ENCODE measurements around the gene ATP1A3.

The ATP1A3 gene

GRCh38 chr19:41936961-41937360 lies 57.1 kb downstream of the ATP1A3 start:
- no peak overlapping the region for H3K4me3 ChIP-seq (ENCODE audit: low read depth, low read length)
- no peak for DNase-seq (ENCODE audit: low read depth)

GRCh38 chr19:41936416-41936850 lies 57.6 kb downstream of the ATP1A3 start:
- no peak for TF ChIP-seq CTCF (IDR thresholded peaks at IDR 0.05; ENCODE audit: control insufficient read depth, extremely low read depth, insufficient read depth)
- no peak for DNase-seq (ENCODE audit: low read depth)

More at GRCh38 chr19:41936961-41937360, 57.1 kb downstream of the ATP1A3 start:
- no peak for TF ChIP-seq CTCF (IDR thresholded peaks at IDR 0.05; ENCODE audit: control insufficient read depth, extremely low read depth, insufficient read depth)

GRCh38 chr19:41935760-41936415 lies 58.1 kb downstream of the ATP1A3 start:
- H3K4me3 ChIP-seq (ENCODE audit: low read depth, low read length): no peak overlapping the region
- no peak for DNase-seq (ENCODE audit: low read depth)
- no peak for TF ChIP-seq CTCF (IDR thresholded peaks at IDR 0.05; ENCODE audit: control insufficient read depth, extremely low read depth, insufficient read depth)

More at GRCh38 chr19:41936416-41936850, 57.6 kb downstream of the ATP1A3 start:
- H3K4me3 ChIP-seq (ENCODE audit: low read depth, low read length): no peak overlapping the region

GRCh38 chr19:41934849-41935374 lies 59.1 kb downstream of the ATP1A3 start:
- TF ChIP-seq CTCF (IDR thresholded peaks at IDR 0.05; ENCODE audit: control insufficient read depth, extremely low read depth, insufficient read depth): peak; percentile 71
- no peak overlapping the region for H3K4me3 ChIP-seq (ENCODE audit: low read depth, low read length)
- DNase-seq (ENCODE audit: low read depth): no peak

GRCh38 chr19:41933693-41934426 lies 60.2 kb downstream of the ATP1A3 start:
- TF ChIP-seq CTCF (IDR thresholded peaks at IDR 0.05; ENCODE audit: control insufficient read depth, extremely low read depth, insufficient read depth): no peak
- DNase-seq (ENCODE audit: low read depth): no peak
- H3K4me3 ChIP-seq (ENCODE audit: low read depth, low read length): no peak overlapping the region

- H3K4me3 ChIP-seq (ENCODE audit: low read depth, low read length): no peak overlapping the region
- no peak for DNase-seq (ENCODE audit: low read depth)
- no peak for TF ChIP-seq CTCF (IDR thresholded peaks at IDR 0.05; ENCODE audit: control insufficient read depth, extremely low read depth, insufficient read depth)
These were observed 61.2 kb downstream of the ATP1A3 start for GRCh38 chr19:41932720-41933332.
